Liver (tissue), 9 donors: Measurements from ENCODE around the gene IQSEC1. TPM values are rescaled to one million over a fixed set of nuclear protein-coding genes. Genes with fewer than 3 reads are reported as not detected.
A peak's percentile ranks its signal among the peaks of the same experiment; 100 is the strongest.

Experiments
- DNase-seq: peaks from one replicate; pipeline ENCODE4 v3.0.0-alpha.2; 2017; ENCODE audit warnings: low spot score
- H3K27ac ChIP-seq, 2 donors: one replicate each; pipeline ENCODE4 v1.7.0; 2013; ENCODE audit warnings: inconsistent platforms in 2 of 2, low read length in 2 of 2, control low read depth in 1 of 2, low read depth in 1 of 2, mild to moderate bottlenecking in 1 of 2
- H3K27me3 ChIP-seq, 4 donors: one replicate each; pipeline versions ENCODE4 v1.6.1 to v1.7.0; 2013; ENCODE audit warnings: low read length in 3 of 4, inconsistent platforms in 1 of 4, mild to moderate bottlenecking in 1 of 4, moderate library complexity in 1 of 4; ENCODE audit not compliant: control insufficient read depth in 4 of 4, insufficient read depth in 4 of 4
- H3K36me3 ChIP-seq, 4 donors: one replicate each; pipeline versions ENCODE4 v1.6.1 to v1.7.0; 2013; ENCODE audit warnings: low read length in 3 of 4, mild to moderate bottlenecking in 3 of 4, low read depth in 1 of 4, moderate library complexity in 1 of 4; ENCODE audit not compliant: control insufficient read depth in 4 of 4, insufficient read depth in 3 of 4
- H3K4me1 ChIP-seq, 4 donors: one replicate each; pipeline versions ENCODE4 v1.6.1 to v1.7.0; 2013; ENCODE audit warnings: low read length in 3 of 4, mild to moderate bottlenecking in 3 of 4, moderate library complexity in 1 of 4; ENCODE audit not compliant: control insufficient read depth in 4 of 4, insufficient read depth in 4 of 4
- H3K4me3 ChIP-seq, 3 donors: one replicate each; pipeline versions ENCODE4 v1.6.1 to v1.7.0; 2013; ENCODE audit warnings: low read length in 3 of 3, control low read depth in 1 of 3, low read depth in 1 of 3, mild to moderate bottlenecking in 1 of 3
- H3K9ac ChIP-seq, 2 donors: one replicate each; pipeline ENCODE4 v1.7.0; 2013; ENCODE audit warnings: low read length in 2 of 2, mild to moderate bottlenecking in 2 of 2, moderate library complexity in 2 of 2, control low read depth in 1 of 2, low read depth in 1 of 2
- H3K9me3 ChIP-seq, 4 donors: one replicate each; pipeline versions ENCODE4 v1.6.1 to v1.7.0; 2013; ENCODE audit warnings: low read length in 3 of 4; ENCODE audit not compliant: control insufficient read depth in 4 of 4
- ATF3 ChIP-seq: IDR thresholded peaks from 2 replicates; pipeline ENCODE4 v1.6.1; 2016; ENCODE audit warnings: antibody characterized with exemption
- EGR1 ChIP-seq, 2 donors: IDR thresholded peaks; 2 replicates each; pipeline ENCODE4 v1.6.1; 2016 to 2018; ENCODE audit warnings: antibody characterized with exemption in 2 of 2, low read depth in 2 of 2
- FOXA1 ChIP-seq: IDR thresholded peaks from 2 replicates; pipeline ENCODE4 v1.6.1; 2016; ENCODE audit warnings: antibody characterized with exemption
- FOXA2 ChIP-seq: IDR thresholded peaks from 2 replicates; pipeline ENCODE4 v1.6.1; 2016; ENCODE audit warnings: antibody characterized with exemption
- GABPA ChIP-seq, 2 donors: IDR thresholded peaks in 1 of 2; conservative IDR thresholded peaks in 1 of 2; 2 replicates each; pipeline ENCODE4 v1.6.1; 2016; ENCODE audit warnings: antibody characterized with exemption in 2 of 2, mild to moderate bottlenecking in 1 of 2, moderate library complexity in 1 of 2
- HNF4A ChIP-seq, 2 donors: conservative IDR thresholded peaks; 2 replicates each; pipeline ENCODE4 v1.6.1; 2016; ENCODE audit warnings: antibody characterized with exemption in 2 of 2, mild to moderate bottlenecking in 2 of 2
- HNF4G ChIP-seq: IDR thresholded peaks from 2 replicates; pipeline ENCODE4 v1.6.1; 2016; ENCODE audit warnings: antibody characterized with exemption
- JUND ChIP-seq, 2 donors: IDR thresholded peaks; 2 replicates each; pipeline ENCODE4 v1.6.1; 2016; ENCODE audit warnings: antibody characterized with exemption in 2 of 2
- MAX ChIP-seq: IDR thresholded peaks from 2 replicates; pipeline ENCODE4 v1.6.1; 2016; ENCODE audit warnings: antibody characterized with exemption
- NR2F2 ChIP-seq: IDR thresholded peaks from 2 replicates; pipeline ENCODE4 v1.6.1; 2016; ENCODE audit warnings: antibody characterized with exemption
- RAD21 ChIP-seq, 2 donors: IDR thresholded peaks; 2 replicates each; pipeline ENCODE4 v1.6.1; 2016; ENCODE audit warnings: antibody characterized with exemption in 2 of 2, mild to moderate bottlenecking in 2 of 2
- RXRA ChIP-seq, 2 donors: IDR thresholded peaks; 2 replicates each; pipeline ENCODE4 v1.6.1; 2017 to 2018; ENCODE audit warnings: antibody characterized with exemption in 2 of 2, mild to moderate bottlenecking in 1 of 2
- SP1 ChIP-seq: IDR thresholded peaks from 2 replicates; pipeline ENCODE4 v1.6.1; 2018; ENCODE audit warnings: antibody characterized with exemption, mild to moderate bottlenecking
- TAF1 ChIP-seq: conservative IDR thresholded peaks from 2 replicates; pipeline ENCODE4 v1.6.1; 2016; ENCODE audit warnings: antibody characterized with exemption, mild to moderate bottlenecking
- YY1 ChIP-seq: IDR thresholded peaks from 2 replicates; pipeline ENCODE4 v1.6.1; 2016; ENCODE audit warnings: antibody characterized with exemption, mild to moderate bottlenecking
- ZBTB33 ChIP-seq: IDR thresholded peaks from 2 replicates; pipeline ENCODE4 v1.6.1; 2016; ENCODE audit warnings: antibody characterized with exemption
- WGBS: extraction: QIAGEN DNeasy Blood & Tissue Kit; methylation state at CpG from one replicate; pipeline ENCODE4 v1.1.7; 2013; 5-methylcytosine and 5-hydroxymethylcytosine counted together
- polyA plus RNA-seq, 2 donors: library from polyadenylated mRNA; stranded (reverse) in 1 of 2; unstranded in 1 of 2; fragments of 200-250 nt in 1 of 2; fragments of >200 nt in 1 of 2; fragmentation: Nextera tagmentation in 1 of 2; extraction: Ambion mirVana in 1 of 2; gene quantifications; one replicate each; pipeline versions ENCODE4 v1.2.1 to v1.2.3, GENCODE V29; 2013 to 2015
- total RNA-seq, 2 donors: library from RNA; depleted of rRNA; stranded (reverse); fragments of >200 nt; gene quantifications; one replicate each; pipeline ENCODE4 v1.2.3, GENCODE V29; 2014
- TF ChIP-seq, protein P1 (sequence below): IDR thresholded peaks from 2 replicates; pipeline ENCODE4 v1.6.1; 2016; ENCODE audit warnings: antibody characterized with exemption, mild to moderate bottlenecking
- TF ChIP-seq, protein P2 (sequence below): fragments of 150-350 bp; IDR thresholded peaks from 2 replicates; pipeline ENCODE4 v1.5.1; 2017; ENCODE audit warnings: improper control_type of control experiment, low read depth, low read length; ENCODE audit not compliant: missing input control
- donor health status: healthy.
- donor health status: healthy.
- donor health status: healthy.
- donor health status: healthy.
- donor health status: healthy.

Gene IQSEC1
- total and polyA plus RNA-seq, 4 donors = 12.7 to 56.0 (median 36.2) TPM

DNA sequence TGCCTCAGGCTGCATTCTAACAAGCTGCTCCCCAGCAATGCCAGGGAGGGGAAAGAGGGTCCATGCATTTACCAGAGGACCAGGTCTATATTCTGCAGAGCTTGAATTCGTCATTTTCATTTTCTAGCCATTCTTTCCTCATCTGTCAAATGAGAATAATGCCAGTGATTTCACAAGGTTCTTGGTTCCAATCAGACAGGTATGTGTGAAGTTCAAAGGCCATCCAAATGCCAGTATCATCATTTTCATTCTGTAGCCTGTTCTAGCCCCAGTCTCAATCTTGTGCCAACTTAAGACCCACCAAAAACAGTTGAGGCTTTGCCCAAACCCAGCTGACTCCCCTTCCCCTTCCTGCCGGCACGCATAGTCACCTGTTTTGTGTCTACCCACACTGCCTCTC lies 112.7 kb downstream of the IQSEC1 start:
- WGBS = 47% methylated on average over 3 of the region's 3 CpGs
- no peak overlapping the region for H3K4me3 ChIP-seq

DNA sequence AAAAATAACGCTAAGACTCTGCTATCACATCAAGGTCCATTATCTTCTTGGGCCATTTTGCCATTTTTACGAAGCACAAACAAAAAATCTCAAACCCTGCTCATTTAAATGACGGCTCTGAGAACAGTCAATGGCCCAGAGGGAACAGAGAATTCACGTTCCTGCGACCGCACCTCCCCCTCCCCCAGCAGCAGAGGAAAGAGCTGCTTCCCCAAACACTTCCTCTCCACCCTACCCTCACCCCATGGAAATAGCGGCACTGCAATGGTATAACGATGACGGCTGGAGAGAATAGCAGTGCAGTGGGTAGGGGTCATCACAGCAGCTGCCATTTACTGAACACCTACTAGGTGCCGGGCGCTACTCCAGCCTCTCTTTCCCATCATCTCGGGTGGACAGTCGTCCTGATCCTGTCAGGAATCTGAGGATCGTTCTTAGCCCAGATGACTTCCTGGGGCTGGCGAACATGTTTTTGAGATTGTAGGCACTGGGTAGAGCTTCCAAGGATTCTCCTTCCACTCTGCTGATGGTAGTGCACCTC lies 113.3 kb downstream of the IQSEC1 start:
- H3K36me3 ChIP-seq = no peaks in the 10 kb centered on the region
- H3K9me3 ChIP-seq = no peaks in the 10 kb centered on the region
- peak overlapping the region; percentile 36 to 58 for H3K27ac ChIP-seq
- no peak overlapping the region for H3K4me3 ChIP-seq
- DNase-seq = no peak
- WGBS = 71% methylated on average over 15 of the region's 15 CpGs
- peaks cover 42 to 99% (median 96%) of the 10 kb centered on the region in 4 donors for H3K4me1 ChIP-seq
- H3K27me3 ChIP-seq = no peaks in the 10 kb centered on the region
- no peak overlapping the region for H3K9ac ChIP-seq
- TF ChIP-seq SP1 (no peak), GABPA (IDR thresholded peaks at IDR 0.05 in 1 of 2, conservative IDR thresholded peaks at IDR 0.05 in 1 of 2) (no peak), HNF4A (conservative IDR thresholded peaks at IDR 0.05) (no peak), JUND (IDR thresholded peaks at IDR 0.05) (no peak), FOXA1 (no peak), ZBTB33 (no peak), EGR1 (IDR thresholded peaks at IDR 0.05; ENCODE audit: low read depth in 2 of 2) (no peak), TAF1 (no peak), HNF4G (no peak), NR2F2 (no peak), MAX (no peak), YY1 (no peak), ATF3 (no peak), RAD21 (IDR thresholded peaks at IDR 0.05) (no peak), FOXA2 (no peak), RXRA (IDR thresholded peaks at IDR 0.05) (no peak)
- TF ChIP-seq, protein P1, sequence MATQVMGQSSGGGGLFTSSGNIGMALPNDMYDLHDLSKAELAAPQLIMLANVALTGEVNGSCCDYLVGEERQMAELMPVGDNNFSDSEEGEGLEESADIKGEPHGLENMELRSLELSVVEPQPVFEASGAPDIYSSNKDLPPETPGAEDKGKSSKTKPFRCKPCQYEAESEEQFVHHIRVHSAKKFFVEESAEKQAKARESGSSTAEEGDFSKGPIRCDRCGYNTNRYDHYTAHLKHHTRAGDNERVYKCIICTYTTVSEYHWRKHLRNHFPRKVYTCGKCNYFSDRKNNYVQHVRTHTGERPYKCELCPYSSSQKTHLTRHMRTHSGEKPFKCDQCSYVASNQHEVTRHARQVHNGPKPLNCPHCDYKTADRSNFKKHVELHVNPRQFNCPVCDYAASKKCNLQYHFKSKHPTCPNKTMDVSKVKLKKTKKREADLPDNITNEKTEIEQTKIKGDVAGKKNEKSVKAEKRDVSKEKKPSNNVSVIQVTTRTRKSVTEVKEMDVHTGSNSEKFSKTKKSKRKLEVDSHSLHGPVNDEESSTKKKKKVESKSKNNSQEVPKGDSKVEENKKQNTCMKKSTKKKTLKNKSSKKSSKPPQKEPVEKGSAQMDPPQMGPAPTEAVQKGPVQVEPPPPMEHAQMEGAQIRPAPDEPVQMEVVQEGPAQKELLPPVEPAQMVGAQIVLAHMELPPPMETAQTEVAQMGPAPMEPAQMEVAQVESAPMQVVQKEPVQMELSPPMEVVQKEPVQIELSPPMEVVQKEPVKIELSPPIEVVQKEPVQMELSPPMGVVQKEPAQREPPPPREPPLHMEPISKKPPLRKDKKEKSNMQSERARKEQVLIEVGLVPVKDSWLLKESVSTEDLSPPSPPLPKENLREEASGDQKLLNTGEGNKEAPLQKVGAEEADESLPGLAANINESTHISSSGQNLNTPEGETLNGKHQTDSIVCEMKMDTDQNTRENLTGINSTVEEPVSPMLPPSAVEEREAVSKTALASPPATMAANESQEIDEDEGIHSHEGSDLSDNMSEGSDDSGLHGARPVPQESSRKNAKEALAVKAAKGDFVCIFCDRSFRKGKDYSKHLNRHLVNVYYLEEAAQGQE = no peak
- TF ChIP-seq, protein P2, sequence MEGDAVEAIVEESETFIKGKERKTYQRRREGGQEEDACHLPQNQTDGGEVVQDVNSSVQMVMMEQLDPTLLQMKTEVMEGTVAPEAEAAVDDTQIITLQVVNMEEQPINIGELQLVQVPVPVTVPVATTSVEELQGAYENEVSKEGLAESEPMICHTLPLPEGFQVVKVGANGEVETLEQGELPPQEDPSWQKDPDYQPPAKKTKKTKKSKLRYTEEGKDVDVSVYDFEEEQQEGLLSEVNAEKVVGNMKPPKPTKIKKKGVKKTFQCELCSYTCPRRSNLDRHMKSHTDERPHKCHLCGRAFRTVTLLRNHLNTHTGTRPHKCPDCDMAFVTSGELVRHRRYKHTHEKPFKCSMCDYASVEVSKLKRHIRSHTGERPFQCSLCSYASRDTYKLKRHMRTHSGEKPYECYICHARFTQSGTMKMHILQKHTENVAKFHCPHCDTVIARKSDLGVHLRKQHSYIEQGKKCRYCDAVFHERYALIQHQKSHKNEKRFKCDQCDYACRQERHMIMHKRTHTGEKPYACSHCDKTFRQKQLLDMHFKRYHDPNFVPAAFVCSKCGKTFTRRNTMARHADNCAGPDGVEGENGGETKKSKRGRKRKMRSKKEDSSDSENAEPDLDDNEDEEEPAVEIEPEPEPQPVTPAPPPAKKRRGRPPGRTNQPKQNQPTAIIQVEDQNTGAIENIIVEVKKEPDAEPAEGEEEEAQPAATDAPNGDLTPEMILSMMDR = no peak

More for the DNA sequence above, 112.7 kb downstream of the IQSEC1 start:
- no peak for DNase-seq
- Histone ChIP-seq H3K9me3 (no peaks in the 10 kb centered on the region), H3K9ac (no peak overlapping the region), H3K27me3 (no peaks in the 10 kb centered on the region), H3K4me1 (peaks cover 42 to 99% (median 96%) of the 10 kb centered on the region in 4 donors), H3K27ac (peak overlapping the region; percentile 51 to 58), H3K36me3 (no peaks in the 10 kb centered on the region)
- TF ChIP-seq SP1 (no peak), JUND (IDR thresholded peaks at IDR 0.05) (peak in 1 of 2 donors; percentile 20), HNF4A (conservative IDR thresholded peaks at IDR 0.05) (peak; percentile 62 to 76), RXRA (IDR thresholded peaks at IDR 0.05) (peak in 1 of 2 donors; percentile 33)
